ENCODE results near the gene PCGF5. TPM values are rescaled to one million over a fixed set of nuclear protein-coding genes. Genes with fewer than 3 reads are reported as not detected.
"Not testable (repeated sequence)": the region's sequence is repeated elsewhere in the genome, so short reads cannot be mapped to it uniquely, and the experiment has no call there.

Gene PCGF5
- polyA plus RNA-seq, 5 donors = 17.6 to 32.3 (median 19.5) TPM

DNA sequence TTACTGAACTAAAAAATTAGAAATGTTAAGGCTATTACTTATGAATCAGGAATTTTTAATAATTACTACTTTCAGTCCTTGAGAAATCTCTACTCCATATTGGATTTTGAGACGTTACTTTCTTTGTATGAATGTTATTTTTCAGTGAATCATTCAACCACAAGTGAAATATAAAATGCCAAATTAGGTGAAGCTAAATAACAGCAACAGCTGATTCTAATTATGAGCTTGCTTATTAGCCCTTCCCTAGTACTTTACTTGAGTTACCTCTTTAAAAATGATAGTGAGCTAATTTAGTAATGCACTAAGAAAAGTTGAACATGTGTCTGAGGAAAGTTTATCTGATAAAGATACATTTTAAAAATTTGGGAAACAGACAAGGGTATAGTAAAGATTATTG is 51.4 kb downstream of the PCGF5 start:
- DNase-seq = no peak

DNA sequence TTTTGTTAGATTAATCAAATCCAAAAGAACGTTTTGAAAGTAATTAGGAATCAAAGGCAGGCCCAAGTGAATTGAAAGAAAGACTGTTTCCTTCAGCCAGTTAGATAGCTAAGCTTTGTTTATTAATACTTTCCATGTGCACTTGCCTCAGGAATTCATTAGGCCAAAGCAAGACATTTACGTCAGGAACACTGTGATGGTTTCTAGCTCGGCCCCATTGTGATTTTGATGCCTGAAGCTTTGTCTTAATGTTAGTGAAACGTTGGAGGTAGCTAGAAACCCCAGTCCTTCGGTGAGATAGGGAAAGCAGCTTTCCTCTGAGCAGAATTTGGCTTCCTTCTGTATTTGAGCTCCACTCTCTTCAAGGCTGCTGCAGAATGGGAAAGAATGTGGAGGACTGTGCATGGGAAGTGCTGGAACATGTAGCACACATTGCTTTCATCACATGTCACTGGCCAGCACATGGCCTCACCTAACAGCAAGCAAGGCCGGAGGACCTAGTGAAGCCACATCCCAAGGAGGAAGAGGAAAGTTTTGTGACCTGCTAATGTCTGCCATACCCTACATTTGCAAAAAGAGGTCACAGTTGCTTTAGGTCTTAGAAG is 64.1 kb downstream of the PCGF5 start:
- no peak for DNase-seq

DNA sequence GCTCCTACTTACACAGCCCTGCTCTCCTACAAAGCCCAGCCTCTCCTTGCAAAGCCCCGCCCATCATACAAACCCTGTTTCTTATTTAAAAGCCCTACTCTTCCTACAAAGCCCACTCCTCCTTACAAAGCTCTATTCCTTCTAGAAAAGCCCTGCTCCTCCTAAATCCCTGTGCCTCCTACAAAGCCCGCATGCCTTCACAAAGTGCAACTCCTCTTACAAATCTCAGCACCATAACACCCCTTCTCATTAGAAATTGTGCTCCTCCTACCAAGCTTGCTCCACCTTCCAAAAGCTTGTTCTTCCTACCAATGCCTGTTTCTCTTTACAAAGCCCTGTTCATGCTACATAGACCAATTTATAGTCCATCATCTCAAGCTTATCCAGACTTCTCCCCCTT is 66.1 kb downstream of the PCGF5 start:
- no peak for DNase-seq

DNA sequence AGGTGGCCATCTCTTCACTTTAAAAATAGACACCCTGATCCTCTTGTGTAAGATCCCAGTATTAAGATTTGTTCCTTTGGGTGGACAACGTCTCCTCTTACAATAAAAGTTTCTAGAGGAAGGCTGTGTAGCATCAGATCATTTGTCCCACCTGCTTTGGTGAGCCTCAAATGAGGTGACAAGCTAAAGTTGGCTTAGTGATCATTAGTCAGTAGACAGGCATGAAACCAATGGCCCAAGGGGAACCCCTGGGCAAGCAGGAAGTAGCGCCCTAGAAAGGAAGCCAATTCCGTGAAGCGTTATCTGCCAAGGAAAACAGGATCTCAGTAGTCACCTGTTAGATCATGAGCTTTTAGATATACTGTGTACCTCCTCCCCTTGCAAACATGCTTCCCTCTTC is 66.8 kb downstream of the PCGF5 start:
- no peak for DNase-seq

DNA sequence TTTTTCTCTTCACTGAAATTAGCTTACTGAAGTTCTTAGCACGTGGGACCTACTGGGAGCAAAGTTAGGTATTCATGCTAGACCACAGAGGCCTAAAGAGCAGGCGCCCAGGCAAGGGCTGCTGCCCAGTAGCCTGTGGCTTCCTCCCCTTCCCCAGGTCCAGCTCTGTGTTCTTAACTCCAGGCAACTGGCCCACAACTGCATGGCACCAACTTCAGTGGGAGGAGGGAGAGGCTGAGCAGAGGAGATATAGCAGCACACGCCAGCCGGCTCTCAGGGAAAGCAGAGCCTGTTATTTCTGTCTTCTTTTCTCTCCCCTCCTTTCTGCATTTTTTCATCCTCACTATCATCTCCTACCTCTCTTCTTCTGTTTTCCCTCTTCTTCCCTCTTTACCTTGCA is 67.4 kb downstream of the PCGF5 start:
- no peak for DNase-seq

DNA sequence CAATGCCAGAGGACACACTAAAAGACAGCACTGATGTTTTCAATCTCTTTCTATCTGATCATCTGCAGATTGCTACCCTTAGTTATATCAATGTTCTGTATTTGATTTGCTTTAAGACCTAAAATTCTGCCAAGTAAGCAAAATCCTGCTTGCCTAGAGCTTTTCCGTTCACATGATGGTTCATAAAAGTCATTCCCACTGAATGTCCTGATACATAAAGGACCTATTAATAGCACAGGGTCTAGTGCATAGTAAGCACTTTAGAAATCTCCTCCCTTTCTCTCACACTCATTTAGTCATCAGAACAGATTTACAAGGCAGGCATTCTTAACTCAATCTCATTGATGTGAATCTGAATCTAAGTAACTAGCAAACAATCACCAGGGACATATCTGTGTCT is 68.8 kb downstream of the PCGF5 start:
- no peak for DNase-seq

GRCh38 chr10:91290607-91291006 is 70.1 kb downstream of the PCGF5 start:
- DNase-seq = no peak

GRCh38 chr10:91294134-91294906 is 73.9 kb downstream of the PCGF5 start:
- DNase-seq = no peak

GRCh38 chr10:91295346-91295745 is 74.9 kb downstream of the PCGF5 start:
- no peak for DNase-seq

GRCh38 chr10:91296471-91296870 is 76.0 kb downstream of the PCGF5 start:
- no peak for DNase-seq

- DNase-seq = peak; percentile 72 to 80
Measured at GRCh38 chr10:91298224-91298871, 77.9 kb downstream of the PCGF5 start.

DNA sequence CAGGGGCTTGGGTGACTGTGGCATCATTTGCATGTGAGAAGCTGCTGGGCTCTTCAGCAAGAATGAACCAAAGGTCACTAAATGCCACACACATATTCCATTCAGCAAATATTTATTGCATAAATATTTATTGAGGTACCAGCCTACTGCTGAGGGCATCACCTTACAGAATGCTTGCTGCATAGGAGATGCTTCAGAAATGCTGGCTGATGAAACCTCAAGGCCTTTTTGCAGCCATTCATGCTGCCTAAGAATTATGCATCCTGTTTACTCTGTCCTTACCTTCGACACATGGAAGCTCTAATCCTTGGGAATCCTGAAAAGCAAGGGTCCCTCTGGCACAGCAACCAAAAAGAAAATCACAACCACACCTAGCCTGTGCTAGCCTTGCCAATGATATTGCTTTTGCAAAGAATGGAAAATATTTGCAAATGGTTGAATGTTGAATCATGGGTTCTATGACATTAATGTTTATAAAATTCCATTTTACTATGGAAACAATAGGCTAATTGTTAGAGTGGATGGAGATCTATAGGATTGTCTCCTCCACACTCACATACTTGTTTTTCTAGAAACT is 79.6 kb downstream of the PCGF5 start:
- no peak for DNase-seq

- not testable (repeated sequence) for DNase-seq
Measured at GRCh38 chr10:91302946-91303345, 82.5 kb downstream of the PCGF5 start.

DNA sequence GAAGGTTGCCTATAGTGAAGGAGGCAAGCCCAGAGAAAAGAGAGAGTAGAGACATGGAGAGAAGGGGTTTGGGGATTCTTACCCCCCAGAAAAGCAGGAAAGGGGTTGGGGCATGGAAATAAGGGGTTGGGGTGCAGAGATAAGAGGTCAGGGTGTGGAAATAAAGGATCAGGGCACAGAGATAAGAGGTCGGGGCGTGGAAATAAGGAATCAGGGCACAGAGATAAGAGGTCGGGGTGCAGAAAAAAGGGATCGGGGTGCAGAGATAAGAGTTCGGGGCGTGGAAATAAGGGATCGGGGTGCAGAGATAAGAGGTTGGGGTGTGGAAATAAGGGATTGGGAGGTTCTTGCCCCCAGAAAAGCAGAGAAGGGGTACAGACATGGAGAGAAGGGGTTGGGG is 85.5 kb downstream of the PCGF5 start:
- not testable (repeated sequence) for DNase-seq

DNA sequence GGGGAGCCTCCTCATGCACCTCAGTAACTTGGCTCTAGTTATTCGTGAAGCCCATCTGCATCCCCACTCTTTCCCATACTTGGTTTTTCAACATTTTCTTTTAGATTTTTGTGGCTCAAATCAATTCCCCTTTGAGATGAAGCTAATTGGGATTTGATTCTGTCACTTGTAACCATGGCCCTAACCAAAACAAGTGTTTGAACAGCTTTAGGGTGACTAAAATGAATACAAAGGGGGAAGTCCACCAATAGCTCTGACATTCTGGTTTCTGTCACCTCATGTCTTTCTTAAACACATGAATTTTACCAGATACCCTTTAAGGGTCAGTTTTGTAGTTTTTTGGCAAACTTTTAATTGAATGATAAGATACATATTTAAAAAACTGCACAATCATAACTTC is 87.0 kb downstream of the PCGF5 start:
- DNase-seq = no peak

- no peak for DNase-seq
Measured at GRCh38 chr10:91309711-91310110, 89.2 kb downstream of the PCGF5 start.

DNA sequence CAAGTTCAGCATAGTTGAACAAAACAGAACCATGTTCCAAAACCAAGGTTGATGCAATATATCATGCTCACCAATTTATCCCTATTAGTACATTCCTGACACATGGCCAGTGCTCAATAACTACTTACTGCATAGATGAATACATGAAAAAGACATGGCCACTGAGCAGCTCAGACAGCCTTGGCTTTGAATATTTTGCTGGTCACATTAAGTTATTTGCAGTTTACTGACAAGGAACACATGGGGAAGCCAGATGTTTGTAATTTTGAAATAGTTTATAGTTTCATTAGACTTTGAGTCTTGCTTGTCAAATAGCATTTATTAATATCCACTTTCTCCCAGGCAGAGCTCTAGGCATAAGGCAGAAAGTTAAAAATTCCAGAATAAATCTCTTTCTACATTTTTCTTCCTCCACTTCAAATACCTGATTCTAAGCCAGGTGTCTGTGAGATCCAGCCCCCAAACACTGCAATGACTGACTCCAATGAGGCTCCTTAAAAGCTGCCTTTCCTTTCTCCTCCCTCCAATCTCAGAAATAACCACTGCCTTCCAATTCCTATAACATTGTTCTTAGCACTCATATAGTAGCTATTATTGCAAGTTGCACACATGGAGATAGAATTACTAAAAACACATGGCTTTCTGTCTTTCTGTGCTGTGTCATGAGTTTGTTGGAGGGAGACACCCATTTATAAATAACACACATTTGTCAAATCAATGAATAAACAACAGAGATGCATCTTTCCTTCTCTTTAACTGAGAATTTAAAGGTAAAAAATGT is 91.3 kb downstream of the PCGF5 start:
- DNase-seq = peak; percentile 61 to 66

GRCh38 chr10:91312382-91312733 is 91.9 kb downstream of the PCGF5 start:
- DNase-seq = no peak

DNA sequence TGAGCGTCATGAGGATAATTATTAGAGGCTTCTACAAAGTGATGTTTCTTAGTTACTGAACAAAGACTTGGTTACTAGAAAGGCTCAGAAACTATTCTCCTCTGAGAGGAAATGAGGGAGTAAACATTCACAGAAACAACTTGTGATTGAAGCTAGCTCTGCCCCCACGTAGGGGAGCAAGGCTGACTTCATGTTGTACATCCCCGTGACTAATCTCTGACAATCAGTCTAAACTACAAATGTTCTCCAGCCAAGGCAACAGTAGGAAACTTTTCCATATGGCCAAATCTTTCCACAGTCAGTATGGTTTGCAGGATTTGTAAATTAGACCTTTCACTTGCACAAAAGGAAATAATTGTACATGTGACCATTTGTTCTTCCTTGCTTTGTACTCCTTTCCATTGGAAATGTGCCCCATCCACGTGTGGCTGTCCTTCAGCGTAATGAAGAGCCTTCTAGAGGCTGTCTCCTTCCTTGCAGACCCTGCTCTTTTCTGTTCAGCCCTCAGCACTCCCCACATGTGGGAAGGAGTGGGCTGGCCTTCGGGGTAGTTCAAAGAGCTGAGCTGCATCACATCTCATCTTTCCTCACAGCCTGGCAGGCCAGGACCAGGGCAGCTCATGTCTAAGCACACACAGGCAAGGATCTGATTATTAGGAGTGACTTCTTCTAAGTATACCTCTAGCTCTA is 93.5 kb downstream of the PCGF5 start:
- no peak for DNase-seq

DNA sequence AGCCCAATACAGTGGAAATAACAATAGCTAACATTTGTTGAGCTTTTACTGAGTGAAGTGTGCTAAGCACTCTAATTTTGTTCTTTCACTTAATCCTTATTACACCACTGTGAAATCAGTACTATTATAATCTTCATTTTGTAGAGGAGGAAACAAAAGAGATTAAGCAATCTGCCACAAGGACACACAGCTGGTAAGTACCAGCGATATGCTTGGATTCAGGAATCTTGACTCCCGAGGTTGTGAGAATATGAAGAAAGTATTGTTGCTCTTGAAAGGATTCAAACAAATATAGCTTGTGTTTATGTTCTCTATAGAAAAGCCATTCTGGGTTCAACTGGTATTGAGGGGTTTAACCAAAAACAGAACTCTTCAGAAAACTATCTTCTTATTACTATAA is 96.0 kb downstream of the PCGF5 start:
- DNase-seq = no peak

DNA sequence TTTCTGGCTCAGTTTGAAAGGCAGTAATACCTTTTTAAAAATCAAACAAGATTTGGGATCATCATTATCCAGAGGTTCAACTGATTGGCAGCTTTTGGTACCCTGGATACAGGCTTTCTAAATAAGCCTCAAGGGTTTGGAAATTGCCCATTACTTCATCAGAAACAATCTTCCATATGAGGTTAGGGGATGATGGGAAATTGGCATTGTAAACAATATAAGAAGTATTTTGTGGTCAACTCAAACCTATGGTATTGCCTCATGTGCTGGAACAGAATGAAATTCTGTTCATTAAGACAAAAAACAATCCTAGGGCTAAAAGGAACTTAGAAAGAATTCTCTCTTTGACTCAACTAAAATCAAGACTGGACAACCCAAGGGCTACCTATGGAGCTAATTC is 97.1 kb downstream of the PCGF5 start:
- no peak for DNase-seq

DNA sequence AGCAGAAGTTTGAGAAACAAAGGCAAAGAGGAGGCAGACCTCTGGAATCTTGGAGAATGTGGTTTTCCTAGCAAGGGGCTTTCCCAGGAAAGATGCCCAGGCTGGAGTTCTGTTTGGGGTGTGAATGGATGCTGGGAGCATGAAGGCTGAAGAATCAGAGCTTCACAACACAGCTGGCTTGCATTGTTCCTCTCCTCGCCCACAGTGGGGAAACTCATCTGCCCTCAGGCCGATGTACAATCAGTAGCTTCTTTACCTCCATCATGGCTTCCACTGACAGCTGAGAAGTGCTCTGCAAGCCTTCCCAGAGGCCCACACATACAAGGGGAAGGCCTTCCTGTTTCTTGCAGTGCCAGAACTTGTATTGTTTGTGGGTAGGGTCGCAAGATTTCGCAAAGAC is 98.9 kb downstream of the PCGF5 start:
- no peak for DNase-seq

Measured in right lung (tissue), 5 donors.